HUES48 (cell line): ENCODE data around the gene GPR137B.
"Not testable (repeated sequence)": the region's sequence is repeated elsewhere in the genome, so short reads cannot be mapped to it uniquely, and the experiment has no call there.

ENCODE experiments used
- H3K27ac ChIP-seq: one replicate; pipeline ENCODE4 v1.7.0; 2013; ENCODE audit warnings: low read depth, low read length, inconsistent platforms
- H3K27me3 ChIP-seq: 2 replicates; pipeline ENCODE4 v1.6.1; 2013; ENCODE audit warnings: mild to moderate bottlenecking, low read length; ENCODE audit not compliant: control insufficient read depth, insufficient read depth
- H3K36me3 ChIP-seq: 2 replicates; pipeline ENCODE4 v1.6.1; 2013; ENCODE audit warnings: low read length; ENCODE audit not compliant: control insufficient read depth, insufficient read depth
- H3K4me1 ChIP-seq: 2 replicates; pipeline ENCODE4 v1.6.1; 2013; ENCODE audit warnings: mild to moderate bottlenecking, low read length; ENCODE audit not compliant: control insufficient read depth, insufficient read depth
- H3K4me3 ChIP-seq: 2 replicates; pipeline ENCODE4 v1.5.1; 2013; ENCODE audit warnings: mild to moderate bottlenecking, low read depth, low read length
- H3K9ac ChIP-seq: 2 replicates; pipeline ENCODE4 v1.6.1; 2013; ENCODE audit warnings: mild to moderate bottlenecking, low read depth, low read length, moderate library complexity
- H3K9me3 ChIP-seq: 2 replicates; pipeline ENCODE4 v1.6.1; 2013; ENCODE audit warnings: low read length; ENCODE audit not compliant: control insufficient read depth, insufficient read depth

The GPR137B gene, protein sequence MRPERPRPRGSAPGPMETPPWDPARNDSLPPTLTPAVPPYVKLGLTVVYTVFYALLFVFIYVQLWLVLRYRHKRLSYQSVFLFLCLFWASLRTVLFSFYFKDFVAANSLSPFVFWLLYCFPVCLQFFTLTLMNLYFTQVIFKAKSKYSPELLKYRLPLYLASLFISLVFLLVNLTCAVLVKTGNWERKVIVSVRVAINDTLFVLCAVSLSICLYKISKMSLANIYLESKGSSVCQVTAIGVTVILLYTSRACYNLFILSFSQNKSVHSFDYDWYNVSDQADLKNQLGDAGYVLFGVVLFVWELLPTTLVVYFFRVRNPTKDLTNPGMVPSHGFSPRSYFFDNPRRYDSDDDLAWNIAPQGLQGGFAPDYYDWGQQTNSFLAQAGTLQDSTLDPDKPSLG

GRCh38 chr1:236142253-236143103, at the start of gene GPR137B:
Gene GPR137B, plus strand, starts transcription at chr1:236142539. Its CDS starts 84 bp downstream, at chr1:236142623.
- Histone ChIP-seq H3K9ac (peak within 1 kb of the TSS; percentile 45), H3K4me1 (peaks cover 18% of the 10 kb centered on the region), H3K4me3 (peak within 1 kb of the TSS; percentile 75), H3K27ac (peak within 1 kb of the TSS; percentile 58), H3K27me3 (peaks cover 59% of the 10 kb centered on the region), H3K9me3 (no peaks in the 10 kb centered on the region), H3K36me3 (peaks cover 4% of the 10 kb centered on the region; the same call in 1 of the 2 replicates)

GRCh38 chr1:236092899-236093298, 49.4 kb upstream of the GPR137B start:
- Histone ChIP-seq H3K27ac (no peak overlapping the region), H3K9ac (no peak overlapping the region), H3K9me3 (peaks cover 9% of the 10 kb centered on the region), H3K36me3 (no peaks in the 10 kb centered on the region), H3K4me1 (no peaks in the 10 kb centered on the region), H3K27me3 (no peaks in the 10 kb centered on the region), H3K4me3 (no peak overlapping the region)

DNA sequence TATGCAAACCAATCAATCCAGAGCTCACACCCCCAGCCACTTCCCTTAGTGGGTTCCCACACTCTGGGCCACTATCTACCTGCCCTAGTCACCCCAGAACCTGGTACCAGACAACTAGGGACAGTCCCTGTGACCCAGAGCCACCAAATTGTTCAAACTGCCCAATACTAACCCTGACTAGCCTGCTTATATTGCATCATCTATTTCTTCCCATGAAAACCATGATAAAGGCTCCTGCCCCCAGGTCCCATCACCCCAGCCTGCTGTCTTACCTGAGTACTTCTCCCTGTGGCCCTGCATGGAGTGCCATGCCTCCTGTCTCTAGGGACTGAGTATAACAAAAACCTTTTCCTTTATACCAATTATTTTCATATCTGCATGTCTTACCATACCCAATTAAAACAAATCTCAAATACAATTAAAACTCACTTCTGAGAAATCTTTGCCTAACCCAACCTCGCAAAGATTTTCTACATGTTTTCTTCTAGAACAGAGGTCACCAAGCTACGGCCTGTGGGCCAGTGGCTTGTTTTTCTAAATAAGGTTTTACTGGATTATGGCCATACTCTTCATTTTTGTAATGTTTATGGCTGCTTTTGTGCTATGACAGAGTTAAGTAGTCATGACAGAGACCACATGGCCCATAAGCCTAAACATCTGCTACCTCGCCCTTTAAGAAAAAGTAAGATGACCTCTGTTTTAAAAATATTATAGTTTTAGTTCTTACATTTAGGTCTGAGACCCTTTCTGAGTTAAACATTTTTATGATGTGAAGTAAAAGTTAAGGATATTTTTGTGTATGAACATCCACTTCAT, 46.4 kb upstream of the GPR137B start:
- Histone ChIP-seq H3K36me3 (no peaks in the 10 kb centered on the region), H3K27me3 (no peaks in the 10 kb centered on the region), H3K27ac (no peak overlapping the region), H3K9me3 (peaks cover 9% of the 10 kb centered on the region), H3K9ac (no peak overlapping the region), H3K4me1 (no peaks in the 10 kb centered on the region), H3K4me3 (no peak overlapping the region)

- not testable (repeated sequence) for H3K36me3 ChIP-seq, H3K27me3 ChIP-seq, H3K4me1 ChIP-seq, H3K9me3 ChIP-seq, H3K9ac ChIP-seq, H3K4me3 ChIP-seq
- H3K27ac ChIP-seq: peak overlapping the region; percentile 23
Measured at GRCh38 chr1:236096660-236097482, 45.5 kb upstream of the GPR137B start.

DNA sequence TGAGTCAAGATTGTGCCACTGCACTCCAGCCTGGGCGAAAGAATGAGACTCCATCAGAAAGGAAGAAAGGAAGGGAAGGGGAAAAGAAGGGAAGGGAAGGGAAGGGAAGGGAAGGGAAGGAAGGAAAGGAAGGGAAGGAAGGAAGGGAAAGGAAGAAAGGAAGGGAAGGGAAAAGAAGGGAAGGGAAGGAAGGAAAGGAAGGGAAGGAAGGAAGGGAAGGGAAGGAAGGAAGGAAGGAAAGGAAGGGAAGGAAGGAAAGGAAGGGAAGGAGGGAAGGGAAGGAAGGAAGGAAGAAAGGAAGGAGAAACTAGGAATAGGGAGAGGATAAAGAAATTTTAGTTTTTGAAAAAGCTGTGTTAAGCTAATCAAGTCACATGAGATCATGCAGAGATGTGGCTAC, 44.1 kb upstream of the GPR137B start:
- Histone ChIP-seq H3K9me3 (peaks cover 9% of the 10 kb centered on the region), H3K27me3 (no peaks in the 10 kb centered on the region), H3K36me3 (no peaks in the 10 kb centered on the region), H3K27ac (no peak overlapping the region), H3K9ac (no peak overlapping the region), H3K4me1 (peaks cover 5% of the 10 kb centered on the region), H3K4me3 (no peak overlapping the region)

DNA sequence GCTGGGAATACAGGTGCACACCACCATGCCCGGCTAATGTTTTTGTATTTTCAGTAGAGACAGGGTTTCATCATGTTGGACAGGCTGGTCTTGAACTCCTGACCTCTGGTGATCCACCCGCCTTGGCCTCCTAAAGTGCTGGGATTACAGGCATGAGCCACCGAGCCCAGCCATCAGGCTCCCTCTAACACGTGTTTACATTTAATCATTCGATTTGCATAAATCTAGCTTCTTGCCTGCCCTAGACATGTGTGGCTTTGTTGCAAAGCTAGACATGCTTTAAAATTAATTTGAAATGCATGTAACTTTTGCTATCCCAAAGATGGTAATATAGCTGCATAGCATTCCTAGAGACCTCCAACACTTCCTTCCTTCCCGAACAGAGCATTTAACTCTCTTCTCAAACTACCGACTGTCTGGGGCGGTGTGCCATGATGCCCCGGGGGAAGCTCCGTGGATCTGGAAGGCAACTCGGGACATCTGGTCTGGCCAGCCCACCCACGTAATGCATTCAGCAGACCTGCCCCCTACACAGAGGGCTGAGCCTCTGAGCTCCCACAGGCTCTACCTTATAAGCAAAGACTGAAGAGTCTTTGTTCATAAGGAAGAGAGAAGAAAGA, 42.9 kb upstream of the GPR137B start:
- no peaks in the 10 kb centered on the region for H3K27me3 ChIP-seq
- H3K27ac ChIP-seq: no peak overlapping the region
- H3K4me3 ChIP-seq: no peak overlapping the region
- peaks cover 8% of the 10 kb centered on the region for H3K4me1 ChIP-seq
- no peak overlapping the region for H3K9ac ChIP-seq
- peaks cover 9% of the 10 kb centered on the region for H3K9me3 ChIP-seq
- H3K36me3 ChIP-seq: no peaks in the 10 kb centered on the region

DNA sequence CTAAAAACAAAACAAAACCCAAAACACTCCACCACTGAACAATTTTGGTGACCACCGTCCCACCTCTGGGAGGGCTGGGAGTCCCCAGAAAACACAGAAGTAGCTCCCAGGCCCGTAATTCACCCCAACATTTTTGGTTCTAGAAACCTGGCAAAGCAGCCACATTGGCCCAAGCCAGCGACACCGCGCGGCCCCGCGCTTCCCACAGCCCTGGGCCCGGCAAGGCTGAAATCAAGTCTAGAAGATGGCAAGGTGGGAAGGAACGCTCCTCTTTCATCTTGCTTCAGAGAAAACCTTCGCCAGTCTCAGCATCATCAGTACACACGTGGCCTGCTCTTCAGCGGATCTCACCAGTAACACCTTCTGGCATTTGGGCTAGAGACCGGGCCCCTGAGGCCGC, 41.5 kb upstream of the GPR137B start:
- Histone ChIP-seq H3K4me3 (no peak overlapping the region), H3K4me1 (peaks cover 8% of the 10 kb centered on the region), H3K27me3 (no peaks in the 10 kb centered on the region)

DNA sequence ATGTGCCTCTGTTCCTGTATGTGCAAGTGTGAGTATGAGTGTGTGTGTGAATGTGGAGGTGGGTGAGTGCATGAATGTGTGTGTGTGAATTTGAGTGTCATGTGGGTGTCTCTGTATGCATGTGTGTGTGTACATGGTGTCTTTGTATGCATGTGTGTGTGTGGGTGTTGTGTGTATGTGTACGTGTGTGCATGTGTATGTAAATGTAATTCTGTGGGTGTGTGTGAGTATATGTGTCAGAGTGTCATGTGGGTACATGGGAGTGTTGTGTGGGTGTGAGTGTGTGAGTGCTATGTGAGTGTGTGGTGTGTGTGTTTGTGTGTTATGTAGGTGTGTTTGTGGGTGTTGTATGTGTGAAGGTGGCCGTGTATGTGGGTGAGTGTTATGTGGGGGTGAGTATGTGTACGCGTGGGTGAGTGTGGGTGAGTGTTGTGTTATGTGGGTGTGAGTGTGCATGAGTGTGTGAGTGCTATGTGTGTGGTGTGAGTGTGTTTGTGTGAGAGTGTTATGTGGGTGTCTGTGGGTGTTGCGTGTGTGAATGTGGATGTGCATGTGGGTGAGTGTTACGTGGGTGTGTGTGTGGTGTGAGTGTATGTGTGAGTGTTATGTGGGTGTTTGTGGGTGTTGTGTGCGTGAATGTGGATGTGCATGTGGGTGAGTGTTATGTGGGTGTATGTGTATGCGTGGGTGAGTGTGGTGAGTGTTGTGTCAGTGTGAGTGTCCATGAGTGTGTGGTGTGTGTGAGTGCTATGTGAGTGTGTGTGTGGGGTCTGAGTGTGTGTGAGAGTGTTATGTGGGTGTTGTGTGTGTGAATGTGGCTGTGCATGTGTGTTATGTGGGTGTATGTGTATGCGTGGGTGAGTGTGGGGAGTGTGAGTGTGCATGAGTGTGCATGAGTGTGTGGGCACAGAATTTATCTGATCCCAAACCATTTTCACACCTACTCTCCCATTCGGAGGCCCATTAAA, 40.8 kb upstream of the GPR137B start:
- Histone ChIP-seq H3K4me3 (no peak overlapping the region), H3K4me1 (peaks cover 8% of the 10 kb centered on the region), H3K9ac (no peak overlapping the region), H3K27me3 (no peaks in the 10 kb centered on the region), H3K36me3 (no peaks in the 10 kb centered on the region), H3K27ac (no peak overlapping the region), H3K9me3 (peaks cover 4% of the 10 kb centered on the region)

More for the DNA sequence above, 41.5 kb upstream of the GPR137B start:
- no peak overlapping the region for H3K9ac ChIP-seq
- H3K36me3 ChIP-seq: no peaks in the 10 kb centered on the region
- peaks cover 9% of the 10 kb centered on the region for H3K9me3 ChIP-seq
- no peak overlapping the region for H3K27ac ChIP-seq

GRCh38 chr1:236102611-236103010, 39.7 kb upstream of the GPR137B start:
- Histone ChIP-seq H3K27ac (no peak overlapping the region), H3K4me3 (no peak overlapping the region), H3K9ac (no peak overlapping the region), H3K36me3 (no peaks in the 10 kb centered on the region), H3K27me3 (no peaks in the 10 kb centered on the region), H3K4me1 (peaks cover 8% of the 10 kb centered on the region), H3K9me3 (no peaks in the 10 kb centered on the region)
